SK-N-SH treated with all-trans-retinoic acid at 6 μM for 48 hours (cell line): Measurements from ENCODE around the gene EN1.

Source experiments
- ATAC-seq: fragments of 200-7000 bp; cut with Tn5 transposase; 3 replicates; pipeline ENCODE4 v1.9.1; 2020; ENCODE audit warnings: mild to moderate bottlenecking, moderate library complexity
- ARNTL ChIP-seq: fragments of 450-650 bp; formaldehyde crosslinking; IDR thresholded peaks from 2 replicates; pipeline ENCODE4 v1.5.0; 2020; ENCODE audit warnings: low read depth, mild to moderate bottlenecking, moderate library complexity, borderline replicate concordance
- BACH2 ChIP-seq: fragments of 250-450 bp; sonication (Bioruptor Pico); IDR thresholded peaks from 2 replicates; pipeline ENCODE4 v1.9.0; 2021; ENCODE audit warnings: mild to moderate bottlenecking, borderline replicate concordance
- CREB5 ChIP-seq: fragments of 250-450 bp; sonication (Bioruptor Pico); IDR thresholded peaks from 2 replicates; pipeline ENCODE4 v1.5.1; 2020; ENCODE audit warnings: low read depth, mild to moderate bottlenecking, moderate library complexity
- CSDC2 ChIP-seq: fragments of 250-450 bp; sonication (Bioruptor Pico); IDR thresholded peaks from 2 replicates; pipeline ENCODE4 v1.5.0; 2020; ENCODE audit warnings: mild to moderate bottlenecking, moderate library complexity
- ESRRG ChIP-seq: fragments of 250-450 bp; sonication (Bioruptor Pico); IDR thresholded peaks from 2 replicates; pipeline ENCODE4 v1.6.1; 2021; ENCODE audit warnings: mild to moderate bottlenecking
- GLIS3 ChIP-seq: fragments of 250-450 bp; sonication (Bioruptor Pico); IDR thresholded peaks from 2 replicates; pipeline ENCODE4 v1.5.0; 2020; ENCODE audit warnings: mild to moderate bottlenecking, moderate library complexity
- OSR1 ChIP-seq: fragments of 250-450 bp; sonication (Bioruptor Pico); IDR thresholded peaks from 2 replicates; pipeline ENCODE4 v1.8.0; 2022; ENCODE audit warnings: moderate library complexity, mild to moderate bottlenecking, inconsistent platforms
- PATZ1 ChIP-seq: fragments of 250-450 bp; sonication (Bioruptor Pico); IDR thresholded peaks from 2 replicates; pipeline ENCODE4 v1.8.0; 2020; ENCODE audit warnings: mild to moderate bottlenecking, moderate library complexity, borderline replicate concordance
- POU6F1 ChIP-seq: fragments of 250-450 bp; sonication (Bioruptor Pico); IDR thresholded peaks from 2 replicates; pipeline ENCODE4 v1.8.0; 2021; ENCODE audit warnings: low read depth, mild to moderate bottlenecking, moderate library complexity, borderline replicate concordance
- RARB ChIP-seq: fragments of 250-450 bp; sonication (Bioruptor Pico); IDR thresholded peaks from 2 replicates; pipeline ENCODE4 v1.8.0; 2021; ENCODE audit warnings: mild to moderate bottlenecking, moderate library complexity
- SNAI2 ChIP-seq: fragments of 250-450 bp; sonication (Bioruptor Pico); IDR thresholded peaks from 2 replicates; pipeline ENCODE4 v1.5.0; 2020; ENCODE audit warnings: mild to moderate bottlenecking, moderate library complexity
- TCF4 ChIP-seq: fragments of 250-450 bp; sonication (Bioruptor Pico); IDR thresholded peaks from 2 replicates; pipeline ENCODE4 v1.8.0; 2021; ENCODE audit warnings: mild to moderate bottlenecking, moderate library complexity, borderline replicate concordance
- TOX ChIP-seq: fragments of 250-450 bp; sonication (Bioruptor Pico); IDR thresholded peaks from 2 replicates; pipeline ENCODE4 v1.8.0; 2021; ENCODE audit warnings: mild to moderate bottlenecking, moderate library complexity, borderline replicate concordance
- ZC3H10 ChIP-seq: fragments of 250-450 bp; sonication (Bioruptor Pico); IDR thresholded peaks from 2 replicates; pipeline ENCODE4 v1.5.1; 2021; ENCODE audit warnings: mild to moderate bottlenecking, moderate library complexity
- ZFP3 ChIP-seq: fragments of 250-450 bp; sonication (Bioruptor Pico); IDR thresholded peaks from 2 replicates; pipeline ENCODE4 v1.5.0; 2020; ENCODE audit warnings: mild to moderate bottlenecking, moderate library complexity
- ZFP30 ChIP-seq: fragments of 450-650 bp; formaldehyde crosslinking; IDR thresholded peaks from 2 replicates; pipeline ENCODE4 v1.5.0; 2022; ENCODE audit warnings: mild to moderate bottlenecking, moderate library complexity
- ZNF565 ChIP-seq: fragments of 450-650 bp; formaldehyde crosslinking; conservative IDR thresholded peaks from 2 replicates; pipeline ENCODE4 v1.5.0; 2020; ENCODE audit warnings: low read depth, mild to moderate bottlenecking, moderate library complexity
- ZNF70 ChIP-seq: fragments of 450-650 bp; formaldehyde crosslinking; IDR thresholded peaks from 2 replicates; pipeline ENCODE4 v1.5.0; 2020; ENCODE audit warnings: mild to moderate bottlenecking, moderate library complexity

EN1 gene

GRCh38 chr2:118836411-118836930 is 11.0 kb downstream of the EN1 start:
- no peak for TF ChIP-seq ZC3H10 (CRISPR knock-in tag)
- TF ChIP-seq OSR1: no peak
- no peak for TF ChIP-seq CSDC2 (CRISPR knock-in tag)
- TF ChIP-seq PATZ1 (CRISPR knock-in tag): no peak
- TF ChIP-seq GLIS3 (CRISPR knock-in tag): no peak
- no peak for TF ChIP-seq ARNTL (CRISPR knock-in tag)
- no peak for TF ChIP-seq POU6F1 (CRISPR knock-in tag)
- no peak for TF ChIP-seq RARB (CRISPR knock-in tag)
- TF ChIP-seq ZFP30 (CRISPR knock-in tag): no peak
- no peak for TF ChIP-seq ZNF565 (CRISPR knock-in tag)
- TF ChIP-seq TOX (CRISPR knock-in tag): no peak
- TF ChIP-seq BACH2 (CRISPR knock-in tag): no peak
- TF ChIP-seq ZNF70 (CRISPR knock-in tag): no peak
- TF ChIP-seq TCF4 (CRISPR knock-in tag): no peak
- no peak for TF ChIP-seq ESRRG (CRISPR knock-in tag)
- TF ChIP-seq, all 23 proteins: peak for 0
- no peak for ATAC-seq

- TF ChIP-seq ZFP3 (CRISPR knock-in tag): no peak
- no peak for TF ChIP-seq OSR1
- TF ChIP-seq ARNTL (CRISPR knock-in tag): no peak
- no peak for TF ChIP-seq ZNF70 (CRISPR knock-in tag)
- no peak for TF ChIP-seq ZFP30 (CRISPR knock-in tag)
- peak; percentile 16; the same call in 1 of the 3 replicates for ATAC-seq
Measured at GRCh38 chr2:118835746-118836410, 11.6 kb downstream of the EN1 start.

GRCh38 chr2:118834901-118835745 is 12.3 kb downstream of the EN1 start:
- TF ChIP-seq RARB (CRISPR knock-in tag): no peak

GRCh38 chr2:118834440-118834810 is 13.0 kb downstream of the EN1 start:
- TF ChIP-seq CREB5 (CRISPR knock-in tag) (no peak), SNAI2 (CRISPR knock-in tag) (no peak), CSDC2 (CRISPR knock-in tag) (no peak), ZNF565 (CRISPR knock-in tag) (no peak), BACH2 (CRISPR knock-in tag) (no peak), TCF4 (CRISPR knock-in tag) (no peak), ZNF70 (CRISPR knock-in tag) (no peak), GLIS3 (CRISPR knock-in tag) (no peak)
- no peak; the same call in 2 of the 3 replicates for ATAC-seq

More at GRCh38 chr2:118834901-118835745, 12.3 kb downstream of the EN1 start:
- ATAC-seq: peak; percentile 55

- no peak for TF ChIP-seq RARB (CRISPR knock-in tag)
- TF ChIP-seq CSDC2 (CRISPR knock-in tag): no peak
- no peak for TF ChIP-seq TCF4 (CRISPR knock-in tag)
- no peak for TF ChIP-seq ZNF70 (CRISPR knock-in tag)
- no peak for TF ChIP-seq TOX (CRISPR knock-in tag)
- TF ChIP-seq GLIS3 (CRISPR knock-in tag): no peak
- no peak for TF ChIP-seq OSR1
- ATAC-seq: no peak
Measured at GRCh38 chr2:118833716-118834439, 13.6 kb downstream of the EN1 start.
